ENCODE data around the gene DCAF15. TPM values are rescaled to one million over a fixed set of nuclear protein-coding genes. Genes with fewer than 3 reads are reported as not detected.

DCAF15 gene
- total RNA-seq, 1 donor from 2014 or later: 15.4 TPM

DNA sequence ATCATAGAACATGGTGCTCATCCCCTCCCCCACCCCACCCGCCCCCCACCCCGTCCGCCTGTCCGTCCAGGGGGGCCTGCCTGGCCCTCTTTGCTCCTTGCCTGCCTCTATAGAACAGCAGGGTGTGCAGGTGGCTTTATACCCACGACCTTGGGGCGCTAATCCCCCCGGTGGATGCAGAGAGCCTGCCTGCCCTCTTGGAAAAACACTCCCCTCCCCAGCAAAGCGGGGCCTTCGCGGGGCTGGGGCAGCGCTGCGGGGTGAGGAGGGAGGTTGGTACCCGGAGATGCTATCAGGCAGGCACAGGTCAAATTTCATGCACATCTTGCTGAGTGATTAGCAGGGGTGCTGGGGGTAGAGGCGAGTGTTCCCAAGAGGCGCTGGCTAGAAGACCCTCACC lies 31.9 kb downstream of the DCAF15 start:
- DNase-seq (no peak), ATAC-seq (ENCODE audit: poor library complexity) (no peak)
- intact Hi-C loops (cut with DNase I): no loop called here

DNA sequence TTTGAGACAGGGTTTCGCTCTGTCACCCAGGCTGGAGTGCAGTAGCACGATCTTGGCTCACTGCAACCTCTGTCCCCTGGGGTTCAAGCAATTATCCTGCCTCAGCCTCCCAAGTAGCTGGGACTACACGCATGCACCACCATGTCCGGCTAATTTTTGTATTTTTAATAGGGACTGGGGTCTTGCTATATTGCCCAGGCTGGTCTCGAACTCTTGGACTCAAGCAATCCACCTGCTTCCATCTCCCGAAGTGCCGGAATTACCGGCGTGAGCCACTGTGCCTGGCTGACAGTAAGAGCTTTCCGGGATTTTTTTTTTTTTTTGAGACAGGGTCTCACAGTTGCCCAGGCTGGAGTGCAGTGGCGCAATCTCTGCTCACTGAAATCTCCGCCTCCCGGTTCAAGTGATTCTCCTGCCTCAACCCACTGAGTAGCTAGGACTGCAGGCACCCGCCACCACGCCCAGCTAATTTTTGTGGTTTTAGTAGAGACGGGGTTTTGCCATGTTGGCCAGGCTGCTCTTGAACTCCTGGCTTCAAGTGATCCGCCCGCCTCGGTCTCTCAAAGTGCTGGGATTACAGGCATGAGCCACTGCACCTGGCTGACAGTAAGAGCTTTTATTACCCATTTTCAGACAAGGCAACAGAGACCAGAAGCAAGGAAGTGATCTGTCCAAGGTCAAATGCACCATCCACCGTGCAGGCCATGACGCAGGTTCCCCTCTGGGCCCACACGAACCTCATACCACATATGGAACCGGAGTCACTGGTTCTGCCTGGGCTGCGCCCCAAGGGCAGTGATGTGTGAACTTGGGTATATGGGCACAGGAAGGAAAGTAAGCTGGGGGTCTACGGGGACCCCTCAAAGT lies 32.8 kb downstream of the DCAF15 start:
- intact Hi-C loops (cut with DNase I): no loop called here
- DNase-seq (no peak), ATAC-seq (ENCODE audit: poor library complexity) (no peak)

DNA sequence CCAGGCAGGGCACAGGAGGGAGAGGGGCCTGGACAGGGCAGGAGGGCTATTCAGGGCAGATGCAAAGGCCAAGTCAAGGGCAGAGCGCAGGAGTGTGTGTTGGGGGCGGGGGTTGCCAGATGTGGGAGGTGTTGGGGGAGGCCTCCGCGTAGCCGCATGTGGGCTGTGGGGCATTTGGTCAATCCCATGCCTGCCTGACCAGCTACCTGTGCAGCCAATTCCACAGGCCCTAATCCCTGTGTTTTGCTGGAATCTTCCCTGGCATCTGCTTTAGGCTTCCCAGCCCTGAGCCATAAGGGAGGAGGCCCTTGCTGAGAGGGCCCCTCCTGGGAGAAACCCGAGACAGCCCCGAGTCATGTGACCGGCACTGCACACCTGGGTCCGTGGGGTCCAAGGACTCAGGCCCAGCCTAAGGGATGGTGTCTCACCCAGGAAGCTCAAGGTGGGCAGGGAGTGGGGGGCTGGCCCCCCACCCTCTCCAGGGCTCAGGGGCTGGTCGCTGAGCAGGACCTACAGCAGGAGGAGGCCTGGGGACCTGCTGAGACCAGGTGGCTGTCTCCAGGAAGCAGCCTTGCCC lies 33.5 kb downstream of the DCAF15 start:
- intact Hi-C loops (cut with DNase I): no loop called here
- DNase-seq (no peak), ATAC-seq (ENCODE audit: poor library complexity) (no peak)

DNA sequence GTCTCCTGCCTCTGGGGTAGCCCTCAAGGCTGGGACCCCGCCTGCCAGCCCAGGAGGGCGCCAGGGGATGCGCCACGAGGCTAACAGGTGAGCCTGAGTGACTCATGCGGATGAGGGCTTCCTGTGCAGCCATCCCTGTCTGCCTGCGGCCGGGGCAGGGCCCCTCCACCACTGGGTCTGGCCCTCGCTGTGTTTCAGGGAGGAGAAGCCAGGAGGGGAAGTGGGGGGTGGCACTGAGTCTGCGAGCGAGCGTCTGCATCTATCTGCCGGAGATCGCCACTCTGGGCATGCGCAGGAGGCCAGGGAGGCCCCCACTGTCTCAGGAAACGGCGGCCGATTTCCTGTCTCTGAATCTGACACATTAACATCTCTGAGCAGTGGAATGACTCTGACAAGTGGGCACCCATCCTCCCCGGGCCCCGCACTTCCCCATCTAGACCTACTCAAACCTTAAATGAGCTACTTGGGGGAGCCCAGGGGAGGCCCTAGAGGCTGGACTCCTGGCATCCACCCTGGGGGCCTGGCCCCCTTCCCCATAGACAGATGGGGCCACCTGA lies 34.1 kb downstream of the DCAF15 start:
- DNase-seq (peak; percentile 93), ATAC-seq (ENCODE audit: poor library complexity) (peak; percentile 46)
- intact Hi-C loops (cut with DNase I): no loop called here

DNA sequence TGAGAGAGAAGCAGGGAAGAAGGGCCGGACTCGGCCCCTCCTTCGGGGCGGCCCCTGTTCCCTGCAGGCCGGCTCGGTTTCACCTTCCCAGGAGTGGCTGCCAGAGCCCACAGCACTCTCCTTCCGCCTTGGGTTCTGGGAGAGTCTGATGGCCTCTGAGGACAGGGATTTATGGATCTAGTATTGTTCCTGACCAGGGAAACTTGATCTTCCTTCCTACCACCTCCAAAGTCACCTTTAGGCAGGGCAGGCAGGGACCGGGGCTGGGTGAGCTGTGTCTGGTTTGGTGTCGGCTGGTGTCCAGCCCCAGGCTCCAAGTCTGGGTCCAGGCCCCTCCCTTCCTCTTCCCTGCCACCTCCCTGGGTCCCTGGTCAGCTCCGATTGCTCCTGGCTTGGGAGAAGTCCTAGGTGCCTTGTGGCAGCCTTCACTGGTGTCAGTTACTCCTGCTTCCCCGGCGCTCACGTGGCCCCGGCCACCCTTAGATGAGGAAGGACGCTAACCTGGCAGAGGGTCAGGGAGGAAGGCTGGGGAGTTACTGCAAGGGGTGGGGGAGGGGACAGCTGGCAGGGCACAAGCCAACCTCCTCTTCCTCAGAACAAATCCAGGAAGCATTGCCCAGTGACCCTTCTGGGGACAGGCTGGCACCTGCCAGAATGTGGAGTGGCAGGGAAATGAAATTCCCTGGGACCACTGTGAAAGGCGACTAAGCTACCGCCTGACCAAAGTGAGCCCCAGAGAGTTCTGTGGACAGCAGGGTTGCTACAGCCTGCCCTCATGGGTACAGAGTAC lies 35.0 kb downstream of the DCAF15 start:
- intact Hi-C loops (cut with DNase I): no loop called here
- DNase-seq (peak; percentile 76), ATAC-seq (ENCODE audit: poor library complexity) (peak; percentile 71)

DNA sequence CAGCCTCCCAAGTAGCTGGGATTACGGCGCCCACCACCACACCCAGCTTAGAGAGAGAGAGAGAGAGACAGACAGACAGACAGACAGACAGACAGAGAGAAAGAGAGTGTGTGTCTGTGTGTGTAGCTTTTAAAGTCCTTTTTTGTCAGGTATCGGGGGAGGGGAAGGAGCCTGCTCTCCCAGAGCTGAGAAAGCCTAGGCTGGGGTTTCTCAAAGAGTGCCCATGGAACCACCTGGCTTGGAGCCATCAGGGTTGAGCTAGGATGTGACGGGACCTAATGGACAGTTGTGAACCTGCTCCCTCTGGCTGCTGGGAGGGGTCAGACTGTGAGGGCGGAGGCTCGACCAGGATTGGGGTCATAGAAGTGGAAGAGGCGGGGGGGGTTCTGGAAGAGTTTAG lies 37.2 kb downstream of the DCAF15 start:
- intact Hi-C loops (cut with DNase I): no loop called here
- ATAC-seq (ENCODE audit: poor library complexity) (no peak), DNase-seq (no peak)

DNA sequence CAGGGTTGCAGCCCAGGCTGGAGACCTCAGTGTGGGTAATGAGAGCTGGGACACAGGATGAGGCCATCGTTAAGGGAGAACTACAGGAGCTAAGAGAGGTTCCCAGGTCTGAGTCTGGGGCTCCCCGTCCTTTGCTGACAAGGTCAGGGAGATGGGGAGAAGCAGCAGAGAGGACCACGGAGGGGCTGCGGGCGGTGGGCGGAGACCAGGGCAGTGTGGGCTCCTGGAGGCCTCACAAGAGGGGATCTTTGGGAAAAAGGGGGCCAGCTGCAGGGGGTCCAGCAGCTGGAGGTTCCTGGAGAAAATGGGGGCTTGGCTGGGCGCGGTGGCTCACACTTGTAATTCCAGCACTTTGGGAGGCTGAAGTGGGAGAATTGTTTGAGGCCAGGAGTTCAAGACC lies 37.8 kb downstream of the DCAF15 start:
- intact Hi-C loops (cut with DNase I): no loop called here
- ATAC-seq (ENCODE audit: poor library complexity) (no peak), DNase-seq (no peak)

DNA sequence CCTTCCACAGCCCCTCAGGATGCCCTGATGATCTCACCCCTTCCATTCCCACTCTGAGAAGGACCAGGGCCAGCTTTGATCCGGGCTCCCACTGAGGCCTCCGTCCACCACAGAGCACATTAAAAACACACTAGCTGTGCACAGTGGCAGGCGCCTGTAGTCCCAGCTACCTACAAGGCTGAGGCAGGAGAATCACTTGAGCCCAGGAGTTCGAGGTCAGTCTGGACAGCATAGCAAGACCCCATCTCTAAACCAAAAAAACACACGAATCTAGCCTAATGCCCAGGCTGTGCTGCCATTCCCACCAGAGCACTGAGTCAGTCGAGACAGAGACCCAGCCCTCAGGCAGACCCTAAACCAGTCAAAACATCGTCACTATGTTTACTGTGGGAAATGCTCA lies 39.7 kb downstream of the DCAF15 start:
- intact Hi-C loops (cut with DNase I): no loop called here
- ATAC-seq (ENCODE audit: poor library complexity) (no peak), DNase-seq (no peak)

DNA sequence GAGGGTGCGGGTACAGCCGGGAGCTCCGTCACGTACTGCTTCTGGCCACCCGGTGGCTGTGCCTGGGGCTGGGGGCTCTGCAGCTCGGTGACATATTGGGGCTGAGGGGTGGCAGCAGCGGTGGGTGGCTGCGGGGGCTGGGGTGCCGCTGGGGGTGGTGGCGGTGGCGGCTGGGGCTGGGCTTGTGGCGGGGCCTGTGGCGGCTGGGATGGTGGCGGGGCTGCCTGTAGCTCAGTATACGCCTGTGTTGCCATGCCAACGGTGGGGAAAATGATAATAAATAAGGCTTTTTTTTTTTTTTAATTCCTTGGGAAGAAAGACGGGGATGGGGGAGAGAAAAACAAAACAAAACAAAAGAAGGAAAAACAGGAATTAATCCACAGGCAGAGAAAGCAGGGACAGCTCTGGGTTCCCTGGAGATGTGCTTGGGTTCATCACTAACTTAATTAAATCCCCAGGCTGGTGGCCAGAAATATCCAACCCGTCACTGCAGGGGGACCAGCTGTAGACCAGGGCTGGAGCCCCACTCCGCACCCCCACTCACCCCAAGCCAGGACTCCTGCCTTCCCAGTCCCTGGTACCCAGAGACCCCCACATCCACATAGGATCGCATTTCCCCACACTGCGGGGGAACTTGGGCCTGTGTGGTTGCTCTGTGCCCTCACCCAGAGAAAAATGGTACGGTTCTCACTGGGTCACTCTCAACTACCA lies 41.4 kb downstream of the DCAF15 start:
- intact Hi-C loops (cut with DNase I): no loop called here
- DNase-seq (no peak), ATAC-seq (ENCODE audit: poor library complexity) (no peak)

DNA sequence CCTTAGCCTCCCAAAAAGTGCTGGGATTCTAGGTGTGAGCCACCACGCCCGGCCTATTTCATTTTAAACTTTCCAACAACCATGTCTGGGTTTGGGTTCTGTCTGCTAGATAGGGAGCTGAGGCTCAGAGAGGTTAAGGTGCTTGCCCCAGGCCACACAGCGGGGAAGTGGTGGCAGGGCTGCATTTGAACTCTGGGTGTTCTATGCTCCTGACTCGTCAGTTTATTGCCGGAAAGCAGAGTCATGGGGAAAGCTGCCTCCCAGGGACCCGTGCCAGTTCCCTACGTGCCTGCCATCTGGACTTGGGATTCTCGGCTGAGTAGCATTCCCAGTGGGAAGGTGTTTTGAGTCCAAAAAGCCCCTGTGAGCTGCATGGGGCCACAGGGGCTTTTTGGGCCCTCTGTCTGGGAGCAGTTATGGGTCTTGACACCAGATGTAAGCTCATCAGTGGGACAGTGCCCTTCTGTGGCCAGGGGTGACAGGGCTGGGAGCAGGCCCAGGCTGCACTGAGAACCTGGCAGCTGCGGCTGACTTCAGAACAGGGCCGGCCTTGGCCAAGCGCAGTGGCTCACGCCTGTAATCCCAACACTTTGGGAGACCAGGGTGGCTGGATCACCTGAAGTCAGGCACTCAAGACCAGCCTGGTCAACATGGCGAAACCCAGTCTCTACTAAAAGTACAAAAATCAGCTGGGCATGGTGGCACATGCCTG lies 42.9 kb downstream of the DCAF15 start:
- DNase-seq (peak; percentile 74), ATAC-seq (ENCODE audit: poor library complexity) (peak; percentile 87)
- intact Hi-C loops (cut with DNase I): no loop called here

DNA sequence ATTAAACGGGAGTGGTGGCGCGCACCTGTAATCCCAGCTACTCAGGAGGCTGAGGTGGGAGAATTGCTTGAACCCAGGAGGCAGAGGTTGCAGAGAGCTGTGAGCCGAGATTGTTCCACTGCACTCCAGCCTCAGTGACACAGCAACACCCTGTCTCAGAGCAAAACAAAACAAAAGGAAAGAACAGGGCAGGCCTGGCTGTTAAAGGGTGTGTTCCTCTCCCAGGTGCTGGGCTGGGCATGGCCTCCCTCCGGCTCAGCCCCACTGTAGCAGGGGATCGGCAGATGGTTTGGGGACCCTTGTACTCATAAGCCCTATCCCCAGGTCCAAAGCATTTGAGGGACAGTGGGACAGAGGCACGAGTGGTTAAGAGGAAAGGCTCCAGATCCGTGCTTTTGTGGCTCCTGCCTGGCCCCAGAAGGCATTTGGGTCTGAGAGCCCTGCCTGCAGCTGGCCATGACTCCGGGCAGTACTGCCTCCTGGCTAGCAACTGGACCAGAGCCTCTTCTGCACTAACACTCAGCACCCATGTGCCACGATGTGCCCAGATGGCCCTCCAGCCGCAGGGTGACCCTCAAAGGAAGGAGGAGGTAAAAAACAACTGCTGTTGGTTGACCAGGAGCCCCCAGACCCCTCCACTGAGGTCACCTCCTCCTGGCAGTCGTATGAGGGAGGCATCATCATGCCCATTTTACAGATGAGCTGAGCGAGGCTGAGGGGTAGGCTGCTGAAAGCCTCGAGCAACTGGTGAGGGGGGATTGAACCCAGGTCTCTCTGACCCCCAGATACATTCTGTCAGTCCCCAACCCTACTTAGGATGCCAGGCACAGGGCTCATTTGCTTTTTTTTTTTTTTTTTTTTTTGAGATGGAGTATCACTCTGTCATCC lies 43.8 kb downstream of the DCAF15 start:
- no peak for DNase-seq
- ATAC-seq (ENCODE audit: poor library complexity): no peak
- intact Hi-C loops (cut with DNase I): no loop called here

DNA sequence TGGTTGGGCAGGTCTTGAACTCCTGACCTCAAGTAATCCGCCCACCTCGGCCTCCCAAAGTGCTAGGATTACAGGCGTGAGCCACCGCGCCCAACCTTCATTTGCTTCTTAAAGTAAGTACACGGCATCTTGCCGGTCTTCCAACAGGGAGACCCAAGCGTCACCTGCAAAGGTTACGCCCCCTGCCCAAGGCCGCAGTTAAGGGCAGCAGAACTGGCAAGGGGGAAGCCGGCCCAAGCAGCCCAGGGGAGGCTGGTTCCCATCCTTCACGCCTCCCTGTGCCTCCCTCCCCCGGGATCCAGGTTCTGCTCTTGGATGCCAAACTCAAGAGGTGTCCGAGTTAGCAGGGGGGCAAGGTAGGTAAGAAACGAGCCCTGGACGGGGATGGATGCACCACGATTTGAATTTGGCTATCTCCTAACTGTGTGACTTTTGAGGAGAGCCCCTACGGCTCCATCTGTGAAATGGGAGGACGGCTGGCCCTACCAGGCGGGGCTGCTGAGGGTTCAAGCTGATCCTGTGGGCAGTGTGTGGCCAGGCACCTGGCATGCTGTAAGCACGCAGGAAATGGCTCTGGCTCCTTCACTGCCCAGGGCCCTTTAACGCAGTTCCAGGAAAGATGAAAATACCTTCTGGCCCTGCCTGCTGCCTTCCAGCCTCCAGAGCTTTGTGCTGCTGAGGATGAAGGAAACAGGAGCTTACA lies 44.8 kb downstream of the DCAF15 start:
- ATAC-seq (ENCODE audit: poor library complexity) (no peak), DNase-seq (no peak)
- intact Hi-C loops (cut with DNase I): no loop called here

DNA sequence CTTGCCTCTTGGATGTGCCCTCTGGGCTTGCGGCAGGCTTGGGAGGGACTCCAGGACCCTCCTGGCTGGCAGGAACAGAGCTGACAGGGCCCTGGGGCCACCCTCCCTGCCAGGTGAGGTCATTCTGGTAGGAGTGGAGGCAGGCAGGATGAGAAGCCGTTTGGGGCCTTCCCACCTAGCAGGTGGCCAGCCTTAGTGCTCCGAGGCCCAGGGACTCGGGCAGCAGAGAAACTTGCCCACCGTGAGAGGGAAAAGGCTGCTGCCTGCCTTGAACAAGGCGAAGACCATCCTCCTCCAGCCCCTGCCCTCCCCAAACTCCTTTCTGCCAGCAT lies 45.3 kb downstream of the DCAF15 start:
- ATAC-seq (ENCODE audit: poor library complexity): no peak
- no peak for DNase-seq
- intact Hi-C loops (cut with DNase I): no loop called here

DNA sequence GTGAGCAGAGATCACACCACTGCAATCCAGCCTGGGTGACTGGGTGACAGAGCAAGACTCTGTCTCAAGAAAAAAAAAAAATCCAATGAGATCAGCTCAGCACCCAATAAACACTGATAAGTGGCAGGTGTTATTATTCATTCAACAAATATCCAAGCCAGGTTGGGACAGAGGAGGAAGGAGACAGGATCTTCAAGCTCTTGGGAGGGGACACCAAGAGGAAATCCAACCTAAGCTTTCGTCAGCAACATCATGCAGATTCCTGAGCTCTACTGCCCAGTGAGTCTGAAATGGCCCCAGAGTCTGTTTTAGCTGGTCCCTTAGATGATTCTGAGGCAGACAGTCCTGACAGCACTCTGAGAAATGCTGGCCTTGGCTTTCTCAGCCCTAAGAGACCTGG lies 46.1 kb downstream of the DCAF15 start:
- DNase-seq (no peak), ATAC-seq (ENCODE audit: poor library complexity) (no peak)
- intact Hi-C loops (cut with DNase I): no loop called here

DNA sequence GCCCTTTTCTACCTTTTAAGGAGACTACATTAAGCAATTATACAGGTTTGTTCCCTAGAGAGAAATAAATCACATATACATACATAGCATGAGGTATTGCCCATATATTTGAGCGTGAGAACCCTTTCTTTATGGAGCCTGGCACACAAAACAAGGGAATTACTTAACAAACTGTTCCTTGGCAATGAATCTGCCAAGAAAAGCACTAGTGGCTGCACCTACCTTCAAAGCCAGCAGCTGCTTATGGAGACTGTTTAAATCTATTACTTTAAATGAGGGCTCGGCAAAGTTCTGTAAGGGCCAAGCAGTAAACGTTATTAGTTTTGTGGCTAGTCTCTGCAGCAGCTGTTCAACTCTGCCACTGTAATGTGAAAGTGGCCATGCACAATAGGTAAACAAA lies 46.8 kb downstream of the DCAF15 start:
- intact Hi-C loops (cut with DNase I): no loop called here
- ATAC-seq (ENCODE audit: poor library complexity) (no peak), DNase-seq (no peak)

DNA sequence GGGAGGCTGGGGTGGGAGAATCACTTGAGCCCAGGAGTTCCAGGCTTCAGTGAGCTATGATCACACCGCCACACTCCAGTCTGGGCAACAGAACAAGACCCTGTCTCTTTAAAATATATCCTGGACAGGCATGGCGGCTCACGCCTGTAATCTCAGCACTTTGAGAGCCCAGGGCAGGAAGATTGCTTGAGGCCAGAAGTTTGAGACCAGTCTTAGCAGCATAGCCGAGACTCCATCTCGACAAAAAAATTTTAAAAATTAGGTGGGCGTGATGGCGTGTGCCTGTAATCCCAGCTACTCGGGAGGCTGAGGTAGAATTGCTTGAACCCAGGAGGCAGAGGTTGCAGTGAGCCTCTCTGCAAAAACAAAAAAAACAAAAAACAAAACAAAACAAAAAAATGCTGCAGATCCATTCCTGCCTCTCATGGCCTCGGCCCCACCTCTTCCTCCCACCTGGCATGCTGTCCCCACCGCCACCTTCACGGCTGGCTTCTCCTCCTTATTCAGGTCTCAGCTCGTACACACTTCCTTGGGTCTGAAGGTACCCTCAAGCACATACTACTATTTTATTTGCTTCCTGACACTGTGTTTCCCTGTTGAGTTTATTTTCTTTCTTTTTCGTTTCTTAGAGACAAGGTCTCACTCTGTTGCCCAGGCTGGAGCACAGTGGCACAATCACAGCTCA lies 48.5 kb downstream of the DCAF15 start:
- no peak for DNase-seq
- intact Hi-C loops (cut with DNase I): no loop called here

More for the DNA sequence above, 48.5 kb downstream of the DCAF15 start:
- ATAC-seq (ENCODE audit: poor library complexity): no peak
